NOMO-1 (cell line): ENCODE results near the gene SPZ1.
"Not testable (repeated sequence)": the region's sequence is repeated elsewhere in the genome, so short reads cannot be mapped to it uniquely, and the experiment has no call there.

ENCODE experiments used
- DNase-seq, 2 experiments: peaks; one replicate each; lab custom pipeline; 2025; ENCODE audit not compliant: unreplicated experiment in 2 of 2; lab: John Stamatoyannopoulos, UW

The SPZ1 gene

GRCh38 chr5:80326468-80326867 lies 6.7 kb downstream of the SPZ1 start:
- no peak for DNase-seq

- no peak for DNase-seq
These were observed 17.6 kb downstream of the SPZ1 start for GRCh38 chr5:80337379-80337778.

- no peak for DNase-seq
These were observed 19.3 kb downstream of the SPZ1 start for GRCh38 chr5:80339116-80339515.

GRCh38 chr5:80341016-80341775 lies 21.4 kb downstream of the SPZ1 start:
- DNase-seq: no peak

- no peak for DNase-seq
These were observed 23.3 kb downstream of the SPZ1 start for GRCh38 chr5:80343067-80343466.

GRCh38 chr5:80346055-80346454 lies 26.3 kb downstream of the SPZ1 start:
- peak; percentile 16 to 66 for DNase-seq

GRCh38 chr5:80348171-80348570 lies 28.4 kb downstream of the SPZ1 start:
- peak in 1 of 2 experiments; percentile 64 for DNase-seq

GRCh38 chr5:80351019-80351418 lies 31.2 kb downstream of the SPZ1 start:
- not testable (repeated sequence) for DNase-seq

GRCh38 chr5:80355686-80356085 lies 35.9 kb downstream of the SPZ1 start:
- DNase-seq: peak; percentile 21 to 27

- DNase-seq: no peak
These were observed 37.9 kb downstream of the SPZ1 start for GRCh38 chr5:80357671-80358070.

GRCh38 chr5:80360914-80361444 lies 41.2 kb downstream of the SPZ1 start:
- DNase-seq: no peak

- no peak for DNase-seq
These were observed 45.1 kb downstream of the SPZ1 start for GRCh38 chr5:80364892-80365291.

GRCh38 chr5:80368661-80369480 lies 49.1 kb downstream of the SPZ1 start:
- no peak for DNase-seq

GRCh38 chr5:80369521-80369920 lies 49.7 kb downstream of the SPZ1 start:
- no peak for DNase-seq

GRCh38 chr5:80370390-80370789 lies 50.6 kb downstream of the SPZ1 start:
- DNase-seq: no peak
